HepG2 (cell line): Measurements from ENCODE around the gene RESP18. TPM values are rescaled to one million over a fixed set of nuclear protein-coding genes. Genes with fewer than 3 reads are reported as not detected.
A peak's percentile ranks its signal among the peaks of the same experiment; 100 is the strongest.

Source experiments
- AHR ChIP-seq: IDR thresholded peaks from 2 replicates; pipeline ENCODE4 v1.6.1; 2018; ENCODE audit warnings: missing genetic modification reagents, missing compliant biosample characterization
- ASH2L ChIP-seq: fragments of 300-600, 200-600 bp; sonication (generic); IDR thresholded peaks from 2 replicates; pipeline ENCODE4 v1.7.0; 2017; ENCODE audit warnings: low read depth, mild to moderate bottlenecking, moderate library complexity, mixed read lengths, low read length; ENCODE audit not compliant: insufficient read length
- CBFB ChIP-seq: sonication (generic); formaldehyde crosslinking; IDR thresholded peaks from 2 replicates; pipeline ENCODE4 v1.4.0; 2020; ENCODE audit warnings: missing genetic modification reagents
- DPF2 ChIP-seq: sonication (generic); formaldehyde crosslinking; IDR thresholded peaks from 2 replicates; pipeline ENCODE4 v1.4.0; 2020; ENCODE audit warnings: mild to moderate bottlenecking, low read depth, missing genetic modification reagents, borderline replicate concordance
- FOXK1 ChIP-seq: sonication (generic); formaldehyde crosslinking; IDR thresholded peaks from 2 replicates; pipeline ENCODE4 v1.4.0; 2020; ENCODE audit warnings: low read depth, missing genetic modification reagents, borderline replicate concordance
- HES4 ChIP-seq: sonication (generic); formaldehyde crosslinking; IDR thresholded peaks from 2 replicates; pipeline ENCODE4 v1.9.0; 2021; ENCODE audit warnings: mild to moderate bottlenecking, missing genetic modification reagents, borderline replicate concordance
- HMG20A ChIP-seq: IDR thresholded peaks from 2 replicates; pipeline ENCODE4 v1.6.1; 2016; ENCODE audit warnings: borderline replicate concordance
- HOXA7 ChIP-seq: sonication (generic); formaldehyde crosslinking; IDR thresholded peaks from 2 replicates; pipeline ENCODE4 v1.8.1; 2022; ENCODE audit warnings: mild to moderate bottlenecking, missing genetic modification reagents, moderate library complexity
- JDP2 ChIP-seq: sonication (generic); formaldehyde crosslinking; IDR thresholded peaks from 2 replicates; pipeline ENCODE4 v1.8.1; 2022; ENCODE audit warnings: missing genetic modification reagents, borderline replicate concordance
- PPARG ChIP-seq: conservative IDR thresholded peaks from 2 replicates; pipeline ENCODE4 v1.6.1; 2016; ENCODE audit warnings: missing biosample characterization, missing genetic modification reagents
- SATB2 ChIP-seq: sonication (generic); formaldehyde crosslinking; IDR thresholded peaks from 2 replicates; pipeline ENCODE4 v1.5.0; 2020; ENCODE audit warnings: missing genetic modification reagents
- ZBTB3 ChIP-seq: sonication (generic); formaldehyde crosslinking; IDR thresholded peaks from 2 replicates; pipeline ENCODE4 v1.4.0; 2020; ENCODE audit warnings: low read depth, mild to moderate bottlenecking, moderate library complexity, missing genetic modification reagents, borderline replicate concordance
- ZNF136 ChIP-seq: sonication (generic); formaldehyde crosslinking; IDR thresholded peaks from 2 replicates; pipeline ENCODE4 v1.8.1; 2022; ENCODE audit warnings: low read depth, mild to moderate bottlenecking, moderate library complexity, missing genetic modification reagents
- ZNF329 ChIP-seq: sonication (generic); formaldehyde crosslinking; IDR thresholded peaks from 2 replicates; pipeline ENCODE4 v1.9.0; 2021; ENCODE audit warnings: low read depth, mild to moderate bottlenecking, missing genetic modification reagents
- ZNF484 ChIP-seq: sonication (generic); formaldehyde crosslinking; IDR thresholded peaks from 2 replicates; pipeline ENCODE4 v1.5.1; 2020; ENCODE audit warnings: mild to moderate bottlenecking, low read depth, missing genetic modification reagents, borderline replicate concordance
- ZNF496 ChIP-seq: sonication (generic); formaldehyde crosslinking; IDR thresholded peaks from 2 replicates; pipeline ENCODE4 v1.8.1; 2023; ENCODE audit warnings: mild to moderate bottlenecking, moderate library complexity, missing genetic modification reagents; ENCODE audit not compliant: insufficient replicate concordance
- ZNF777 ChIP-seq: sonication (generic); formaldehyde crosslinking; IDR thresholded peaks from 2 replicates; pipeline ENCODE4 v1.4.0; 2020; ENCODE audit warnings: missing genetic modification reagents
- polyA plus RNA-seq, 8 experiments: library from polyadenylated mRNA; depleted of rRNA in 3 of 8; stranded (reverse) in 7 of 8; unstranded in 1 of 8; fragments of >200 nt; fragmentation: Illumina TruSeq in 4 of 8; extraction: Trizol in 4 of 8; gene quantifications; 2 replicates each; pipeline versions ENCODE4 v1.2.1 to v1.2.3, GENCODE V29; 2011 to 2016; ENCODE audit warnings: low read depth in 4 of 8, missing spikeins in 1 of 8, mixed read lengths in 1 of 8; ENCODE audit not compliant: insufficient read depth in 1 of 8
- total RNA-seq, 5 experiments: library from RNA; depleted of rRNA; stranded (reverse); fragments of >200 nt; fragmentation: Illumina TruSeq; extraction: Trizol; gene quantifications; 2 replicates each; pipeline ENCODE4 v1.2.3, GENCODE V29; 2016; ENCODE audit warnings: low read depth in 1 of 5
- TF ChIP-seq, protein P1 (sequence below), 2 experiments: fragments of 450-650 bp in 1 of 2; sonication (generic) in 1 of 2; formaldehyde crosslinking; IDR thresholded peaks; 2 replicates each; pipeline versions ENCODE4 v1.5.0 to v1.8.0; 2020 to 2022; ENCODE audit warnings: mild to moderate bottlenecking in 1 of 2, missing genetic modification reagents in 1 of 2
- TF ChIP-seq, protein P2 (sequence below): sonication (generic); formaldehyde crosslinking; IDR thresholded peaks from 2 replicates; pipeline ENCODE4 v1.5.1; 2020; ENCODE audit warnings: missing genetic modification reagents, mild to moderate bottlenecking, borderline replicate concordance
- TF ChIP-seq, protein P3 (sequence below): sonication (generic); formaldehyde crosslinking; IDR thresholded peaks from 2 replicates; pipeline ENCODE4 v1.5.1; 2020; ENCODE audit warnings: missing genetic modification reagents, mild to moderate bottlenecking, borderline replicate concordance
- TF ChIP-seq, protein P4 (sequence below), 2 experiments: sonication (generic) in 1 of 2; formaldehyde crosslinking in 1 of 2; IDR thresholded peaks; 2 replicates each; pipeline versions ENCODE4 v1.5.1 to v1.6.1; 2011 to 2020; ENCODE audit warnings: borderline replicate concordance in 1 of 2, low read depth in 1 of 2, low read length in 1 of 2, mild to moderate bottlenecking in 1 of 2, missing genetic modification reagents in 1 of 2, moderate library complexity in 1 of 2

The RESP18 gene
- total and polyA plus RNA-seq, 2 of the 13 experiments (the other 11 are each of a cell fraction or from before 2014, with no cell fraction given) = not detected

DNA sequence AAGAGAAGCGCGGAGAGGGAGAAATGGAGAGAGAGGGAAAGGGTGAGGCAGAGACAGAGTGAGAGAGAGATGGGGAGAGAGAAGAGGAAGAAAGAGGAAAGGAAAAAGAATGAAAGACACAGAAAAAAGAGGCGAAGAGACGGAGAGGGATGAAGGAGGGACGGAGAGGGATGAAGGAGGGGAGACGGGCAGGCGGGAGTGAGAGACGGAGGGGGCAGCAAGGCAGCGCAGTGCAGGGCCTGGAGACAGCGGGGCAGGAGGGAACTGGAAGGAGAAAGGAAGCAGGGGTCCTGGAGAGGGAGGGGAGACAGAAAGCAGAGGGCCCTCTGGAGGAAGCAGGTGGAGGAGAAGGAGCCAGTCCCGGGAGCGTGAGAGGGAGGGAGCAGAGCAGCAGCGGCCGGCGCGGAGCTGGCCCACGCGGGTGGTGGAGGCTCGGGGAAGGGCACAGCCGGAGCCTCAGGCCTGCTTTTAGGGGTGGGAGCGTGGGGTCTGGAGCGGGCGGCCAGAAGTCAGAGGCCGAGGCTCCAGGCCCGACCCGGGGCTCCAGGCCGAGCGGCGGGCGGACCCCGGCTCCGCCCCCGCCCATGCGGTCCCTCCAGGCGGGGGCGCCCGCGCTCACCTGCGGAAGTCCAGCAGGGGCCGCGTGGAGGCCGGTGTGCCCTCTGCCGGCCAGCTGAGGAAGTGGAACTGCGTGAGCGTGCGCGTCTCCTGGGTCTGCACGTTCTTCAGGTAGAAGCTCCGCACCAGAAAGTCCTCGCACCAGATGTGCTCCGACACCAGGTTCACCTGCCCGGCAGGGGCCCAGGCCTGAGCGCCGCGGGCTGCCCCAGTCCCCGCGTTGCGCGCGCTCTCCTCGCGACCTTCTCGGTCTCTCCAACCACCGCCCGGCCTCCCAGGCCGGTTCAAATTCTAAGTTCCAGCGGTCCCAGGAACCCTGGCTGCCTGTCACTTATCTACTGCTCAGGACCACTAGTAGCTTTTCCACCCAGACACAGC lies 37.9 kb downstream of the RESP18 start (continued):
- TF ChIP-seq, protein P1, sequence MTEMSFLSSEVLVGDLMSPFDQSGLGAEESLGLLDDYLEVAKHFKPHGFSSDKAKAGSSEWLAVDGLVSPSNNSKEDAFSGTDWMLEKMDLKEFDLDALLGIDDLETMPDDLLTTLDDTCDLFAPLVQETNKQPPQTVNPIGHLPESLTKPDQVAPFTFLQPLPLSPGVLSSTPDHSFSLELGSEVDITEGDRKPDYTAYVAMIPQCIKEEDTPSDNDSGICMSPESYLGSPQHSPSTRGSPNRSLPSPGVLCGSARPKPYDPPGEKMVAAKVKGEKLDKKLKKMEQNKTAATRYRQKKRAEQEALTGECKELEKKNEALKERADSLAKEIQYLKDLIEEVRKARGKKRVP (CRISPR knock-in tag; IDR thresholded peaks at IDR 0.05) = no peak
- TF ChIP-seq ZNF329 (CRISPR knock-in tag) (no peak), SATB2 (CRISPR knock-in tag) (no peak), ZNF777 (CRISPR knock-in tag) (peak; percentile 49; the same call in 1 of the 2 replicates), PPARG (CRISPR knock-in tag) (peak; percentile 84), DPF2 (CRISPR knock-in tag) (peak; percentile 71; the same call in 1 of the 2 replicates), ZBTB3 (CRISPR knock-in tag) (no peak), ZNF484 (no peak), ZNF496 (CRISPR knock-in tag) (no peak), ZNF136 (CRISPR knock-in tag) (peak; percentile 70; the same call in 1 of the 2 replicates), CBFB (CRISPR knock-in tag) (peak; percentile 89), FOXK1 (CRISPR knock-in tag) (peak; percentile 61; the same call in 1 of the 2 replicates), AHR (peak; percentile 94), HES4 (CRISPR knock-in tag) (peak; percentile 44; the same call in 1 of the 2 replicates), ASH2L (peak; percentile 59), HMG20A (CRISPR knock-in tag) (no peak; the same call in 1 of the 2 replicates), HOXA7 (CRISPR knock-in tag) (no peak), JDP2 (CRISPR knock-in tag) (no peak)
- TF ChIP-seq, protein P2, sequence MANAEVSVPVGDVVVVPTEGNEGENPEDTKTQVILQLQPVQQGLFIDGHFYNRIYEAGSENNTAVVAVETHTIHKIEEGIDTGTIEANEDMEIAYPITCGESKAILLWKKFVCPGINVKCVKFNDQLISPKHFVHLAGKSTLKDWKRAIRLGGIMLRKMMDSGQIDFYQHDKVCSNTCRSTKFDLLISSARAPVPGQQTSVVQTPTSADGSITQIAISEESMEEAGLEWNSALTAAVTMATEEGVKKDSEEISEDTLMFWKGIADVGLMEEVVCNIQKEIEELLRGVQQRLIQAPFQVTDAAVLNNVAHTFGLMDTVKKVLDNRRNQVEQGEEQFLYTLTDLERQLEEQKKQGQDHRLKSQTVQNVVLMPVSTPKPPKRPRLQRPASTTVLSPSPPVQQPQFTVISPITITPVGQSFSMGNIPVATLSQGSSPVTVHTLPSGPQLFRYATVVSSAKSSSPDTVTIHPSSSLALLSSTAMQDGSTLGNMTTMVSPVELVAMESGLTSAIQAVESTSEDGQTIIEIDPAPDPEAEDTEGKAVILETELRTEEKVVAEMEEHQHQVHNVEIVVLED (CRISPR knock-in tag) = peak; percentile 81; the same call in 1 of the 2 replicates
- TF ChIP-seq, protein P3, sequence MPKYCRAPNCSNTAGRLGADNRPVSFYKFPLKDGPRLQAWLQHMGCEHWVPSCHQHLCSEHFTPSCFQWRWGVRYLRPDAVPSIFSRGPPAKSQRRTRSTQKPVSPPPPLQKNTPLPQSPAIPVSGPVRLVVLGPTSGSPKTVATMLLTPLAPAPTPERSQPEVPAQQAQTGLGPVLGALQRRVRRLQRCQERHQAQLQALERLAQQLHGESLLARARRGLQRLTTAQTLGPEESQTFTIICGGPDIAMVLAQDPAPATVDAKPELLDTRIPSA (CRISPR knock-in tag) = no peak; the same call in 1 of the 2 replicates
- TF ChIP-seq, protein P4, sequence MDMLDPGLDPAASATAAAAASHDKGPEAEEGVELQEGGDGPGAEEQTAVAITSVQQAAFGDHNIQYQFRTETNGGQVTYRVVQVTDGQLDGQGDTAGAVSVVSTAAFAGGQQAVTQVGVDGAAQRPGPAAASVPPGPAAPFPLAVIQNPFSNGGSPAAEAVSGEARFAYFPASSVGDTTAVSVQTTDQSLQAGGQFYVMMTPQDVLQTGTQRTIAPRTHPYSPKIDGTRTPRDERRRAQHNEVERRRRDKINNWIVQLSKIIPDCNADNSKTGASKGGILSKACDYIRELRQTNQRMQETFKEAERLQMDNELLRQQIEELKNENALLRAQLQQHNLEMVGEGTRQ (IDR thresholded peaks at IDR 0.05; ENCODE audit: low read depth, low read length) = no peak
- TF ChIP-seq, protein P4 (CRISPR knock-in tag; IDR thresholded peaks at IDR 0.05; ENCODE audit: borderline replicate concordance) = no peak
